OCI-LY3 (cell line): Measurements from ENCODE around the gene SIMC1.

ENCODE experiments used
- H2AFZ ChIP-seq: fragments of 200-600, 300-600 bp; shearing (Covaris generic); 2 replicates; pipeline ENCODE4 v1.6.0; 2014; ENCODE audit warnings: antibody characterized with exemption, low read depth, low read length
- H3K27ac ChIP-seq: fragments of 200-600, 300-600 bp; sonication (generic); 2 replicates; pipeline ENCODE4 v1.5.1; 2014; ENCODE audit warnings: mild to moderate bottlenecking, low read length, moderate library complexity, mixed read lengths
- H3K27me3 ChIP-seq: fragments of 200-600, 300-600 bp; sonication (generic); 2 replicates; pipeline ENCODE4 v1.6.1; 2014; ENCODE audit warnings: low read depth, low read length, mixed read lengths
- H3K36me3 ChIP-seq: fragments of 200-600, 300-600 bp; sonication (generic); replicated peaks from 2 replicates; pipeline ENCODE3; 2014; ENCODE audit warnings: low read depth, low read length, mixed read lengths
- H3K4me1 ChIP-seq: fragments of 300-600, 200-600 bp; sonication (generic); 2 replicates; pipeline ENCODE4 v1.6.1; 2014; ENCODE audit warnings: low read length, mixed read lengths
- H3K4me2 ChIP-seq: fragments of 200-600, 300-600 bp; sonication (generic); 2 replicates; pipeline ENCODE4 v1.6.1; 2014; ENCODE audit warnings: low read length, mixed read lengths
- H3K4me3 ChIP-seq: fragments of 300-600, 200-600 bp; sonication (generic); 2 replicates; pipeline ENCODE4 v1.5.1; 2014; ENCODE audit warnings: antibody characterized with exemption, mild to moderate bottlenecking, low read length, moderate library complexity
- H3K79me2 ChIP-seq: fragments of 300-600, 200-600 bp; shearing (Covaris generic); 2 replicates; pipeline ENCODE4 v1.6.1; 2014; ENCODE audit warnings: mild to moderate bottlenecking, low read length, mixed read lengths
- H3K9ac ChIP-seq: fragments of 300-600, 200-600 bp; shearing (Covaris generic); 2 replicates; pipeline ENCODE4 v1.6.0; 2014; ENCODE audit warnings: mild to moderate bottlenecking, low read length, moderate library complexity
- H3K9me3 ChIP-seq: fragments of 200-600, 300-600 bp; shearing (Covaris generic); 2 replicates; pipeline ENCODE4 v1.6.1; 2014; ENCODE audit warnings: low read length, mixed read lengths; ENCODE audit not compliant: insufficient read depth
- H4K20me1 ChIP-seq: fragments of 200-600, 300-600 bp; sonication (generic); 2 replicates; pipeline ENCODE4 v1.6.1; 2016; ENCODE audit warnings: low read length, mixed read lengths; ENCODE audit not compliant: insufficient read depth
- EZH2phosphoT487 ChIP-seq: fragments of 200-600 bp; shearing (Covaris generic); IDR thresholded peaks from 2 replicates; pipeline ENCODE4 v1.6.1; 2018; ENCODE audit warnings: antibody characterized with exemption, mixed run types, low read depth
- TF ChIP-seq, protein P1 (sequence below): fragments of 200-600, 300-600 bp; sonication (generic); IDR thresholded peaks from 2 replicates; pipeline ENCODE4 v1.5.1; 2014; ENCODE audit warnings: antibody characterized with exemption, low read length, low read depth

The SIMC1 gene

DNA sequence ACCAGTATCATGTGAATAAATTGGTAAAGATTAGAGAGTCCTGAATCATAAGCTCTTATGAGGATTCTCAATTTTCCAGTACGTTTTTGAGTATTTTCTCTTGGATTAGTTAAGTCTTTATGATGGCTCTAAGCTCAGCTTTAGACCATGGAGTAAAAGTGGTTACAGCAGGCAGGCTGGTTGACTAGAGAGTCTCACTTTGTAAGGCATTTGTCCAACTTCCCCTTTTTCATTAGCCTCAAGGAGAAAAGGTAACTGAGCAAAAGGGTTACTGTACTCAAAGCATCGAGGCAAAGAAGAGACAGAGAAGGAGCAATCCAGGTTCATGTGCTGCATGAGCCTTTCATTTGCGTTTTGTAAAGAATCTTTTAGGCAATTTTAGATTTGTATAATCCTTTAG is 141.7 kb downstream of the SIMC1 start:
- Histone ChIP-seq H3K4me3 (no peak overlapping the region), H3K4me2 (0 out of 2 replicates have a peak overlapping the region, but pooled peaks have one; percentile 14), H3K36me3 (peaks cover 46% of the 10 kb centered on the region), H3K79me2 (peaks cover 4% of the 10 kb centered on the region), H3K4me1 (peaks cover 10% of the 10 kb centered on the region), H3K9ac (no peak overlapping the region), H3K27ac (peak overlapping the region; percentile 43), H3K27me3 (no peaks in the 10 kb centered on the region), H4K20me1 (no peaks in the 10 kb centered on the region), H3K9me3 (no peaks in the 10 kb centered on the region), H2AFZ (no peak overlapping the region)
- TF ChIP-seq, protein P1, sequence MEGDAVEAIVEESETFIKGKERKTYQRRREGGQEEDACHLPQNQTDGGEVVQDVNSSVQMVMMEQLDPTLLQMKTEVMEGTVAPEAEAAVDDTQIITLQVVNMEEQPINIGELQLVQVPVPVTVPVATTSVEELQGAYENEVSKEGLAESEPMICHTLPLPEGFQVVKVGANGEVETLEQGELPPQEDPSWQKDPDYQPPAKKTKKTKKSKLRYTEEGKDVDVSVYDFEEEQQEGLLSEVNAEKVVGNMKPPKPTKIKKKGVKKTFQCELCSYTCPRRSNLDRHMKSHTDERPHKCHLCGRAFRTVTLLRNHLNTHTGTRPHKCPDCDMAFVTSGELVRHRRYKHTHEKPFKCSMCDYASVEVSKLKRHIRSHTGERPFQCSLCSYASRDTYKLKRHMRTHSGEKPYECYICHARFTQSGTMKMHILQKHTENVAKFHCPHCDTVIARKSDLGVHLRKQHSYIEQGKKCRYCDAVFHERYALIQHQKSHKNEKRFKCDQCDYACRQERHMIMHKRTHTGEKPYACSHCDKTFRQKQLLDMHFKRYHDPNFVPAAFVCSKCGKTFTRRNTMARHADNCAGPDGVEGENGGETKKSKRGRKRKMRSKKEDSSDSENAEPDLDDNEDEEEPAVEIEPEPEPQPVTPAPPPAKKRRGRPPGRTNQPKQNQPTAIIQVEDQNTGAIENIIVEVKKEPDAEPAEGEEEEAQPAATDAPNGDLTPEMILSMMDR, result no peak
- no peak for TF ChIP-seq EZH2phosphoT487

DNA sequence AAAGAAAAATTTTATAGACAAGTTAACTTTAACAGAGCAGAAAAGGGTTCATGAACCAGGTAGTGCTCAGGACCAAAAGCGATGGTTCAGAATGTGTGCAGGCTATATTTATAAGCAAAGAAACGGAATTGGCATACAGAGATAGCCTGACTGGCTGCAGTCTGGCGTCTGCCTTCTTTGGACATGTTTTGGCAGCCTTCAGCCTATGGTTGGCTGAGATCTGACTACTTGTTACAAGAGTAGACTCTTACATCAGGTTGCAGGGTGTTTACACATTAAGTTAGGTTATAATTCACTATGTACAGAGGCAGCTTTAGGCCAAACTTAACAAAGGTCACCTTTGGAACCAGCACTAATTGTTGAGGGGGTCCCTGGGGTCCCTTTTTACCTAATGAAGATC is 143.2 kb downstream of the SIMC1 start:
- no peak overlapping the region for H2AFZ ChIP-seq

DNA sequence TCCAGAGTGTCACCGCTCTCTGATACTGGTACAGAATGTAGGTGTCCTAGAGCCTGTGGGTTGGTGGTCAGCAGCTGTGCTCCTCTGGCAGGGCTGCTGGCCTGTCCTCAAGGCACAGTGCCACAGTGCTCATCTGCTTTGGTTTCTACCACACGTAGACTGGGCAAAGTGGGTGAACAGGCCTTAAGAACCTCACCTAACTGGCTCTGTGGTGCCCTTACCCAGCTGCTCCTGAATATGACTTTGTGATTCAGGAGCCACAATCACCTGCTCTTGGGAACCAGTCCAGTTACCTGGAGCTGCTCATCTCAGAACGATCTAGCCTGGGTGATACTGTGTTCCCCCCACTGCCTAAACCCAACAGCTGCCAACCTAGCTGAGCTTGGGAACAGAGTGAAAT is 143.8 kb downstream of the SIMC1 start:
- Histone ChIP-seq H3K9me3 (no peaks in the 10 kb centered on the region), H3K27ac (no peak overlapping the region), H3K4me3 (no peak overlapping the region), H3K79me2 (peaks cover 25% of the 10 kb centered on the region), H3K9ac (no peak overlapping the region), H3K36me3 (peaks cover 62% of the 10 kb centered on the region), H2AFZ (no peak overlapping the region), H3K4me1 (peaks cover 16% of the 10 kb centered on the region), H3K27me3 (no peaks in the 10 kb centered on the region), H4K20me1 (no peaks in the 10 kb centered on the region), H3K4me2 (no peak overlapping the region)
- TF ChIP-seq, protein P1, result no peak
- TF ChIP-seq EZH2phosphoT487, result no peak

More for the DNA sequence above, 143.2 kb downstream of the SIMC1 start:
- TF ChIP-seq, protein P1, result no peak
- no peak for TF ChIP-seq EZH2phosphoT487
- Histone ChIP-seq H3K36me3 (peaks cover 58% of the 10 kb centered on the region), H3K4me2 (no peak overlapping the region), H3K9ac (no peak overlapping the region), H3K4me3 (no peak overlapping the region), H3K4me1 (peaks cover 10% of the 10 kb centered on the region), H3K79me2 (peaks cover 19% of the 10 kb centered on the region), H3K27ac (no peak overlapping the region), H3K27me3 (no peaks in the 10 kb centered on the region), H3K9me3 (no peaks in the 10 kb centered on the region), H4K20me1 (no peaks in the 10 kb centered on the region)

DNA sequence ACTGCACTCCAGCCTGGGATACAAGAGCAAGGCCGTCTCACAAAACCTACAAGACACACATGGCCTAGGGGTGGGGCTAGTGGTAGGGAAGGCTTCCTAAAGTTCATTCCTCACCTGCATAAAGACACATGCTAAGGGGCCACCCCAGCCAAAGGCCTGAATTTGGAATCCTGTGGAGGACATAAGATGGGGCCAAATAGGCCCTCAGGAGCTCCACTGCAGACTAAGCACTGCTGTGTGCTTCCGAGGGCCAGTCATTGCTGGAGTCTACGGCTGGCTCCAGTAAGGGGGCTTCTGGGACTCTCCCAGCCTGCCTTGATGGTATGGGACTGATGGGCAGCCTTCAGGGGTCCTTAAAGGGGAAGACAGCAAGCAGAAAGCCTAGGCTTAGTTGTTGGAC is 144.5 kb downstream of the SIMC1 start:
- peaks cover 32% of the 10 kb centered on the region for H3K79me2 ChIP-seq
- H4K20me1 ChIP-seq, result no peaks in the 10 kb centered on the region
- H3K27me3 ChIP-seq, result no peaks in the 10 kb centered on the region
- no peak overlapping the region for H3K9ac ChIP-seq
- peaks cover 67% of the 10 kb centered on the region for H3K36me3 ChIP-seq
- H3K9me3 ChIP-seq, result no peaks in the 10 kb centered on the region
- H3K4me3 ChIP-seq, result no peak overlapping the region
- H3K4me1 ChIP-seq, result peaks cover 21% of the 10 kb centered on the region
- no peak overlapping the region for H2AFZ ChIP-seq
- H3K4me2 ChIP-seq, result no peak overlapping the region
- H3K27ac ChIP-seq, result no peak overlapping the region
- TF ChIP-seq EZH2phosphoT487, result no peak
- TF ChIP-seq, protein P1, result no peak
